NCI-H1048 (cell line): Measurements from ENCODE around the gene CREBRF.
"Not testable (repeated sequence)": the region's sequence is repeated elsewhere in the genome, so short reads cannot be mapped to it uniquely, and the experiment has no call there.

Experiments used
- DNase-seq: peaks from one replicate; lab custom pipeline; 2025; lab: John Stamatoyannopoulos, UW

Gene CREBRF

GRCh38 chr5:173078878-173079277 lies 22.7 kb downstream of the CREBRF start:
- no peak for DNase-seq

GRCh38 chr5:173089581-173089980 lies 33.4 kb downstream of the CREBRF start:
- no peak for DNase-seq

GRCh38 chr5:173090639-173091038 lies 34.5 kb downstream of the CREBRF start:
- DNase-seq, result no peak

GRCh38 chr5:173091981-173092380 lies 35.8 kb downstream of the CREBRF start:
- DNase-seq, result no peak

GRCh38 chr5:173093606-173094005 lies 37.5 kb downstream of the CREBRF start:
- DNase-seq, result no peak

GRCh38 chr5:173094012-173094661 lies 38.0 kb downstream of the CREBRF start:
- DNase-seq, result peak; percentile 60

- DNase-seq, result no peak
Measured at GRCh38 chr5:173098787-173099186, 42.6 kb downstream of the CREBRF start.

GRCh38 chr5:173099461-173099860 lies 43.3 kb downstream of the CREBRF start:
- DNase-seq, result no peak

- no peak for DNase-seq
Measured at GRCh38 chr5:173101245-173101644, 45.1 kb downstream of the CREBRF start.

- DNase-seq, result no peak
Measured at GRCh38 chr5:173103411-173103810, 47.3 kb downstream of the CREBRF start.

- DNase-seq, result no peak
Measured at GRCh38 chr5:173108914-173109313, 52.8 kb downstream of the CREBRF start.

- no peak for DNase-seq
Measured at GRCh38 chr5:173114536-173114935, 58.4 kb downstream of the CREBRF start.

GRCh38 chr5:173119719-173120118 lies 63.6 kb downstream of the CREBRF start:
- no peak for DNase-seq

GRCh38 chr5:173123416-173123815 lies 67.3 kb downstream of the CREBRF start:
- DNase-seq, result no peak

- not testable (repeated sequence) for DNase-seq
Measured at GRCh38 chr5:173132166-173132565, 76.0 kb downstream of the CREBRF start.

GRCh38 chr5:173138707-173139106 lies 82.6 kb downstream of the CREBRF start:
- DNase-seq, result no peak

- no peak for DNase-seq
Measured at GRCh38 chr5:173139631-173140030, 83.5 kb downstream of the CREBRF start.

- no peak for DNase-seq
Measured at GRCh38 chr5:173140769-173141168, 84.6 kb downstream of the CREBRF start.

- no peak for DNase-seq
Measured at GRCh38 chr5:173143567-173143966, 87.4 kb downstream of the CREBRF start.

- peak; percentile 89 for DNase-seq
Measured at GRCh38 chr5:173144200-173145176, 88.3 kb downstream of the CREBRF start, which contains the start of gene BNIP1. Gene BNIP1 (plus strand): TSS chr5:173144531. CDS start chr5:173144546, 15 bp downstream.

- no peak for DNase-seq
Measured at GRCh38 chr5:173148354-173148753, 92.2 kb downstream of the CREBRF start.

GRCh38 chr5:173152547-173152946 lies 96.4 kb downstream of the CREBRF start:
- no peak for DNase-seq

- no peak for DNase-seq
Measured at GRCh38 chr5:173153842-173154241, 97.7 kb downstream of the CREBRF start.
